ENCODE data around the gene ILK. TPM values are rescaled to one million over a fixed set of nuclear protein-coding genes. Genes with fewer than 3 reads are reported as not detected.

Gene ILK
- total and polyA plus RNA-seq, 2 of the 13 experiments (the other 11 are each of a cell fraction or from before 2014, with no cell fraction given), result 70.3 to 108 TPM

DNA sequence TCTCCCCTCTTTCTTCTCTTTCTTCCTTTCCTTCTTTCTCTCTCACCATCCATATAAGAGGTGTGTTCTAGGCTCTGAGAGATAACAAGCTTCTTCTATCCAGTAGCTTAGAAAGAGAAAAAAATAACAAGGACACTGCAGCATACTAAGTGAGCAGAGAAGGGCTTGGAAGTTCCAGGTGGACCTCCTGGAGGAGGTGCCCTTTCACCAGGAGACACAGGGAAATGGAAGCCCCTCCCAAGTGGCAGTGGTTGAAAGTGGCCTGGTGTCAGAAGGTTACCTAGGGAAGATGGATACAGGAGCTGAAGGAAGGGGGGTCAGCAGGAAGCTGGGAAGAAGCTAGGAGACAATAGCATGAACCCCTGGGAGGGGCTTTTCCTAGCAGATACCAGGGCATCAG lies 46.5 kb downstream of the ILK start:
- intact Hi-C loops (cut with micrococcal nuclease; ENCODE audit: unreplicated experiment), result no loop called here
- FAIRE-seq, result no peak
- no peak for DNase-seq (ENCODE audit: low spot score)
- no peak for ATAC-seq
- no peak overlapping the region for H3K4me2 ChIP-seq (ENCODE audit: low read depth, low read length)
- peaks cover 10 to 100% of the 10 kb centered on the region in 2 experiments for H3K27me3 ChIP-seq (ENCODE audit: control insufficient read depth in 1 of 2, insufficient read depth in 2 of 2, low read length in 2 of 2)
- H3K4me3 ChIP-seq (replicated peaks in 1 of 3; ENCODE audit: insufficient read depth in 1 of 3, low read depth in 2 of 3, low read length in 3 of 3), result no peak overlapping the region
- H2AFZ ChIP-seq (ENCODE audit: low read length), result no peak overlapping the region
- H3K36me3 ChIP-seq (replicated peaks in 1 of 2; ENCODE audit: control insufficient read depth in 1 of 2, insufficient read depth in 2 of 2, low read length in 2 of 2), result no peaks in the 10 kb centered on the region
- ChIA-PET POLR2A (interaction anchor here (1.0 kb wide), 1 partner anchor 31 kb away, joined by 3 read pairs; the partner anchor contains the start of gene TPP1), CTCF (ENCODE audit: low intra/inter-chr PET ratio, low total read pairs) (no interaction called here)
- no TSS peak for BruUV-seq (replicated peaks)
- H4K20me1 ChIP-seq (ENCODE audit: insufficient read depth, low read length), result no peaks in the 10 kb centered on the region; the same call in 1 of the 2 replicates
- H3K27ac ChIP-seq (ENCODE audit: extremely low read length, insufficient read depth, low read length), result no peak overlapping the region
- in situ Hi-C loops (cut with HindIII; ENCODE audit: extremely low pct_ligation_motif_present, low pct_unique_long_range_greater_than_20kb), result no loop called here
- H3K9ac ChIP-seq (ENCODE audit: insufficient read depth, low read depth, low read length), result no peak overlapping the region
- H3K4me1 ChIP-seq (ENCODE audit: insufficient read depth, low read length), result peaks cover 11% of the 10 kb centered on the region
- H3K79me2 ChIP-seq (ENCODE audit: insufficient read depth, low read length), result no peaks in the 10 kb centered on the region
- TF ChIP-seq MYC (CRISPR knock-in tag; IDR thresholded peaks at IDR 0.05; ENCODE audit: borderline replicate concordance), result no peak
- no peak for TF ChIP-seq TEAD2 (CRISPR knock-in tag; IDR thresholded peaks at IDR 0.05)
- no peak for TF ChIP-seq KDM4B (CRISPR knock-in tag; IDR thresholded peaks at IDR 0.05)
- TF ChIP-seq, protein P1, sequence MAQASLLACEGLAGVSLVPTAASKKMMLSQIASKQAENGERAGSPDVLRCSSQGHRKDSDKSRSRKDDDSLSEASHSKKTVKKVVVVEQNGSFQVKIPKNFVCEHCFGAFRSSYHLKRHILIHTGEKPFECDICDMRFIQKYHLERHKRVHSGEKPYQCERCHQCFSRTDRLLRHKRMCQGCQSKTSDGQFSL (CRISPR knock-in tag; IDR thresholded peaks at IDR 0.05), result no peak
- TF ChIP-seq, protein P2, sequence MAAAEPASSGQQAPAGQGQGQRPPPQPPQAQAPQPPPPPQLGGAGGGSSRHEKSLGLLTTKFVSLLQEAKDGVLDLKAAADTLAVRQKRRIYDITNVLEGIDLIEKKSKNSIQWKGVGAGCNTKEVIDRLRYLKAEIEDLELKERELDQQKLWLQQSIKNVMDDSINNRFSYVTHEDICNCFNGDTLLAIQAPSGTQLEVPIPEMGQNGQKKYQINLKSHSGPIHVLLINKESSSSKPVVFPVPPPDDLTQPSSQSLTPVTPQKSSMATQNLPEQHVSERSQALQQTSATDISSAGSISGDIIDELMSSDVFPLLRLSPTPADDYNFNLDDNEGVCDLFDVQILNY (CRISPR knock-in tag; conservative IDR thresholded peaks at IDR 0.05), result no peak
- TF ChIP-seq, protein P3, sequence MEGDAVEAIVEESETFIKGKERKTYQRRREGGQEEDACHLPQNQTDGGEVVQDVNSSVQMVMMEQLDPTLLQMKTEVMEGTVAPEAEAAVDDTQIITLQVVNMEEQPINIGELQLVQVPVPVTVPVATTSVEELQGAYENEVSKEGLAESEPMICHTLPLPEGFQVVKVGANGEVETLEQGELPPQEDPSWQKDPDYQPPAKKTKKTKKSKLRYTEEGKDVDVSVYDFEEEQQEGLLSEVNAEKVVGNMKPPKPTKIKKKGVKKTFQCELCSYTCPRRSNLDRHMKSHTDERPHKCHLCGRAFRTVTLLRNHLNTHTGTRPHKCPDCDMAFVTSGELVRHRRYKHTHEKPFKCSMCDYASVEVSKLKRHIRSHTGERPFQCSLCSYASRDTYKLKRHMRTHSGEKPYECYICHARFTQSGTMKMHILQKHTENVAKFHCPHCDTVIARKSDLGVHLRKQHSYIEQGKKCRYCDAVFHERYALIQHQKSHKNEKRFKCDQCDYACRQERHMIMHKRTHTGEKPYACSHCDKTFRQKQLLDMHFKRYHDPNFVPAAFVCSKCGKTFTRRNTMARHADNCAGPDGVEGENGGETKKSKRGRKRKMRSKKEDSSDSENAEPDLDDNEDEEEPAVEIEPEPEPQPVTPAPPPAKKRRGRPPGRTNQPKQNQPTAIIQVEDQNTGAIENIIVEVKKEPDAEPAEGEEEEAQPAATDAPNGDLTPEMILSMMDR (CRISPR knock-in tag; IDR thresholded peaks at IDR 0.05), result no peak
- TF ChIP-seq MTA1 (CRISPR knock-in tag; IDR thresholded peaks at IDR 0.05; ENCODE audit: borderline replicate concordance), result no peak
- TF ChIP-seq, protein P4, sequence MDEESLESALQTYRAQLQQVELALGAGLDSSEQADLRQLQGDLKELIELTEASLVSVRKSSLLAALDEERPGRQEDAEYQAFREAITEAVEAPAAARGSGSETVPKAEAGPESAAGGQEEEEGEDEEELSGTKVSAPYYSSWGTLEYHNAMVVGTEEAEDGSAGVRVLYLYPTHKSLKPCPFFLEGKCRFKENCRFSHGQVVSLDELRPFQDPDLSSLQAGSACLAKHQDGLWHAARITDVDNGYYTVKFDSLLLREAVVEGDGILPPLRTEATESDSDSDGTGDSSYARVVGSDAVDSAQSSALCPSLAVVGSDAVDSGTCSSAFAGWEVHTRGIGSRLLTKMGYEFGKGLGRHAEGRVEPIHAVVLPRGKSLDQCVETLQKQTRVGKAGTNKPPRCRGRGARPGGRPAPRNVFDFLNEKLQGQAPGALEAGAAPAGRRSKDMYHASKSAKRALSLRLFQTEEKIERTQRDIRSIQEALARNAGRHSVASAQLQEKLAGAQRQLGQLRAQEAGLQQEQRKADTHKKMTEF (CRISPR knock-in tag; IDR thresholded peaks at IDR 0.05), result no peak
- TF ChIP-seq PHB2 (IDR thresholded peaks at IDR 0.05; ENCODE audit: partially characterized antibody), result no peak
- TF ChIP-seq, protein P5, sequence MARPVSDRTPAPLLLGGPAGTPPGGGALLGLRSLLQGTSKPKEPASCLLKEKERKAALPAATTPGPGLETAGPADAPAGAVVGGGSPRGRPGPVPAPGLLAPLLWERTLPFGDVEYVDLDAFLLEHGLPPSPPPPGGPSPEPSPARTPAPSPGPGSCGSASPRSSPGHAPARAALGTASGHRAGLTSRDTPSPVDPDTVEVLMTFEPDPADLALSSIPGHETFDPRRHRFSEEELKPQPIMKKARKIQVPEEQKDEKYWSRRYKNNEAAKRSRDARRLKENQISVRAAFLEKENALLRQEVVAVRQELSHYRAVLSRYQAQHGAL (CRISPR knock-in tag; IDR thresholded peaks at IDR 0.05; ENCODE audit: not compliant biosample characterization), result no peak
- H3K9me3 ChIP-seq (ENCODE audit: low read length), result no peaks in the 10 kb centered on the region
